Neuron (in vitro differentiated cells): ENCODE data around the gene HCAR1.
"Not testable (repeated sequence)": the region's sequence is repeated elsewhere in the genome, so short reads cannot be mapped to it uniquely, and the experiment has no call there.

Experiments
- H2AFZ ChIP-seq: one replicate; pipeline ENCODE4 v1.6.1; 2013; ENCODE audit warnings: low read depth, mild to moderate bottlenecking, inconsistent platforms, low read length, moderate library complexity
- H3K27me3 ChIP-seq: one replicate; pipeline ENCODE4 v1.6.1; 2013; ENCODE audit warnings: low read length; ENCODE audit not compliant: insufficient read depth
- H3K36me3 ChIP-seq: one replicate; pipeline ENCODE4 v1.6.1; 2013; ENCODE audit warnings: low read length; ENCODE audit not compliant: insufficient read depth
- H3K4me1 ChIP-seq: one replicate; pipeline ENCODE4 v1.6.1; 2013; ENCODE audit warnings: low read length; ENCODE audit not compliant: insufficient read depth
- H3K4me3 ChIP-seq: 2 replicates; pipeline ENCODE4 v1.5.1; 2013; ENCODE audit warnings: mild to moderate bottlenecking, low read length, moderate library complexity
- H3K9me3 ChIP-seq: one replicate; pipeline ENCODE4 v1.6.1; 2013; ENCODE audit warnings: low read length

Gene HCAR1

DNA sequence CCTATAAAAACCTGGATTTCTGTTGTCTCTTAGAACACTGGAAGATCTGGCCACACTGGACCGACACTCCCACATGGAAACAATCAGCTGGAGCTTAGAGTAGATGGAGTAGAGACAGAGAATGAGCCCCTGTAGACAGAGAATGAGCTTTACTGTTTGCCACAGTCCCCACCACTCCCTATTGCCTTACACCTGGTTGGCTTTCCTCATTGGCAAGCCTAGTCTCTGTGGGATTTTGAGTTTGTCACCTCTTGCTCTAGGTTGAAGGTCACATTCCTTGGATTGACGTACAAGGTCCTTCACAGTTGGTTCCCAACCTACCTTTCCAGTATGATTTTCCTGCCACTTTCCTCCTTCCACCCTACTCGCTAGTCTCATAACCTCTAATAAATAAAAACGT lies 2.0 kb upstream of the HCAR1 start:
- Histone ChIP-seq H3K4me3 (no peak overlapping the region), H3K27me3 (no peaks in the 10 kb centered on the region), H3K9me3 (no peaks in the 10 kb centered on the region), H3K36me3 (no peaks in the 10 kb centered on the region), H3K4me1 (no peaks in the 10 kb centered on the region), H2AFZ (no peak overlapping the region)

DNA sequence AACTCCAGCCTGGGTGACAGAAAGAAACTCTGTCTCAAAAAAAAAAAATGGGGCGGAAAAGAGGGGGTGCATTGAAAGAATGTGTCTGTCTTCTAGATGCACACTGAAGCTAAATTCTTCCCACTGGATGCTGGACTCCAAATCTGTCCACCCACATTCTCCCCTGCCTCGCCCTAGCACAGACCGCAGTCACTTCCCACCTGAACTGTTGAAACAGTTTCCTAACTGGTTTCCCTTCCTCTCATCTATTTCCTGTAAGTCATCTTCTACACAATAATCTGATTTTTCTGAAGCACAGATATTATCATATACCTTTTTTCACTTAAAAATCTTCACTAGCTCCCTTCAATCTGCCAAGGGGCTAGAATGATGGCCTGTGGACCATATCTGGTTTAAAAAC lies 1.5 kb upstream of the HCAR1 start:
- no peaks in the 10 kb centered on the region for H3K27me3 ChIP-seq
- H3K9me3 ChIP-seq: no peaks in the 10 kb centered on the region
- no peaks in the 10 kb centered on the region for H3K36me3 ChIP-seq
- H2AFZ ChIP-seq: no peak overlapping the region
- no peaks in the 10 kb centered on the region for H3K4me1 ChIP-seq
- H3K4me3 ChIP-seq: no peak overlapping the region

DNA sequence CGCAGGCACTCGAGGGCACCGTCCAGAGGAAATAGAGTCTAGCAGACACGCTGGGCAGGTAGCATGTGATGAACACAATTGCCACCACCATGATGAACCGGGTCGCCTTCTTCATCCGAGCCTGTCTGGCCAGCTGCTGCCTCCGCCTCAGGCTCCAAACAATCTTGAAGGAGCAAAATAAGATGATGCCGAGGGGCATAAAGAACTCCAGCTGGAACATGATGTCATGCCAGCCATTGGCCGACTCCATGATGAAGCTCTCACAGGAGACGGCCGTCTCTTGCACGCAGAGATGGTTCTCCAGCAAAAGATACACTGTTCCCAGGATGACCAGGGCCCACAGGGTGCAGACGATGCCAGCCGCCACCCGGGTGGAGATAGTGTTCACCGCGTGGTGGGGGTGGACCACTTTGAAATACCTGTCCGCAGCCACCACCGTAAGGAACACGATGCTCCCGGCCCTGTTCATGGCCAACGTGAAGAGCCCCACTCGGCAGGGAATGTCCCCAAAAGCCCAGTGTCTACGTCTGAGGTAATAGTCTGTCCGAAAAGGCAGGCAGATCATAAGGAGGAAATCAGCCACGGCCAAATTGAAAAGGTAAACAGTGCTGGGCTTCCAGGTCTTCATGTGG lies 945 bp downstream of the HCAR1 start:
- no peak overlapping the region for H3K4me3 ChIP-seq
- H2AFZ ChIP-seq: no peak overlapping the region
- no peaks in the 10 kb centered on the region for H3K4me1 ChIP-seq
- no peaks in the 10 kb centered on the region for H3K27me3 ChIP-seq
- no peaks in the 10 kb centered on the region for H3K9me3 ChIP-seq
- no peaks in the 10 kb centered on the region for H3K36me3 ChIP-seq

DNA sequence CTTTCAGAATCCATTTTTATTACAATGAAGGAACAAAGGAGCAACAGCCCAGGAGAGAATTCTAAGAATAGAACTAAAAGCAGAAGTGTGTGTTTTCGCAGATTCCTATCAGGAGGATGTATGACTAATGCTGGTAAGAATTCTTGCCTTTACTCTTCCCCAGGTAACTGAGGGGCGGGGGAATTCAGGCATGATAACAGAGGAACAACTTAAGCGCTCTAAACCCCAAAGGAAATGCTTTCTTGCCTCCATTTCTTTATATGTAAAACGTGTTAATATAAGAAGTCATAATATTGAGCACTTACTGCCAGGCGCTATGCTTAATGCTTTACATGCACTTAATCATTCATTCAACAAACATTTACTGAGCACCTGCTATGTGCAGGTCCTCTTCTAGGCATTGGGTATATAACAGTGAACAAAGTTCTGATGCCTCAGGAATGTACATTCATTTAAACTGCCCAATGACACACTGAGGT lies 4.5 kb downstream of the HCAR1 start:
- H3K27me3 ChIP-seq: no peaks in the 10 kb centered on the region
- no peaks in the 10 kb centered on the region for H3K9me3 ChIP-seq
- H2AFZ ChIP-seq: no peak overlapping the region
- H3K36me3 ChIP-seq: no peaks in the 10 kb centered on the region
- H3K4me3 ChIP-seq: no peak overlapping the region
- no peaks in the 10 kb centered on the region for H3K4me1 ChIP-seq

DNA sequence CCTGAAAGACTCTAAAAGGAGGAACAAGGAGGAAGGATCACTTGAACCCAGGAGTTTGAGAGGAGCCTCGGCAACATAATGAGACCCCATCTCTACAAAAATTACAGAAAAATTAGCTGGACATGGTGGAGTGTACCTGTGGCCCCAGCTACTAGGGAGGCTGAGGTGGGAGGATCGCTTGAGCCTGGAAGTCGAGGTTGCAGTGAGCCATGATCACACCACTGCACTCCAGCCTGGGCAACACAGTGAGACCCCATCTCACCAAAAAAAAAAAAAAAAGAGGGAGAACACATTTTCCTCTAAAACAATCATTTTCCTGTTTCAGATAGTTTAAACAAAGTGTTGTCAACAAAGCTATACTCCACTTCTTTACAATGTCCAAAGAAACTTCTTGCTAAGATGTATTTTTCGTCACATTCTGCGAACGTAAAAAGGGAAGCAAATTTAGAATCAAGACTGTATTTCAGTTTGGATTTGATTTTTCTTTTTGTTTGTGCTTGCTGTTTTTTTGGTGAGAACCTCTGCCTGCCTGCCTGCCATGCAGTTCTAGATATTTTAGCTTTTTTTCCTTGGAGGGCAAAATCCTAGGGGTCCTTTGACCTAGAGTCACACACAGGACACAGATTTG lies 5.1 kb downstream of the HCAR1 start:
- H3K9me3 ChIP-seq: no peaks in the 10 kb centered on the region
- H3K27me3 ChIP-seq: no peaks in the 10 kb centered on the region
- H2AFZ ChIP-seq: no peak overlapping the region
- H3K4me3 ChIP-seq: no peak overlapping the region
- no peaks in the 10 kb centered on the region for H3K4me1 ChIP-seq
- H3K36me3 ChIP-seq: no peaks in the 10 kb centered on the region

DNA sequence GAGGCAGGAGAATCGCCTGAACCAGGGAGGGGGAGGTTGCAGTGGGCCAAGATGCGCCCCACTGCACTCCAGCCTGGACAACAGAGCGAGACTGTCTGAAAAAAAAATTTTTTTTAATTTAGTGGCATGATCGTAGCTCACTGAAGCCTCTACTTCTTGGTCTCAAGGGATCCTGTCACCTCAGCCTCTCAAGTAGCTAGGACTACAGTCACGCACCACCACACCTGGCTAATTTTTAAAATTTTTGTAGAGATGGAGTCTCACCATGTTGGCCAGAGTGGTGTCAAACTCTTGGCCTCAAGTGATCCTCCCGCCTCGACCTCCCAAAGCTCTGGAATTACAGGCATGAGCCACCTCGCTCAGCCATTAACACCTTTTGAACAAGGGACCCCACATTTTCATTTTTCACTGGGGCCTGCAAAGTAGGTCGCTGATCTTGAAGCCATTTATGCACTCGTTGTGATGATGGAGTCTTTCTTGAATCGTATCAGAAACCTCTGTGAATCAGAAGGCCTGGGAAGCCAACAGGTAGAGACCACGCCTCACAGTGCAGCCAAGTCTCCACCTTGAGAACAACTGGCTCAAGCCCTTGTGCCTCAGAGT lies 5.9 kb downstream of the HCAR1 start:
- Histone ChIP-seq H3K36me3 (no peaks in the 10 kb centered on the region), H3K27me3 (no peaks in the 10 kb centered on the region), H3K4me3 (no peak overlapping the region), H3K9me3 (no peaks in the 10 kb centered on the region), H3K4me1 (no peaks in the 10 kb centered on the region), H2AFZ (no peak overlapping the region)

DNA sequence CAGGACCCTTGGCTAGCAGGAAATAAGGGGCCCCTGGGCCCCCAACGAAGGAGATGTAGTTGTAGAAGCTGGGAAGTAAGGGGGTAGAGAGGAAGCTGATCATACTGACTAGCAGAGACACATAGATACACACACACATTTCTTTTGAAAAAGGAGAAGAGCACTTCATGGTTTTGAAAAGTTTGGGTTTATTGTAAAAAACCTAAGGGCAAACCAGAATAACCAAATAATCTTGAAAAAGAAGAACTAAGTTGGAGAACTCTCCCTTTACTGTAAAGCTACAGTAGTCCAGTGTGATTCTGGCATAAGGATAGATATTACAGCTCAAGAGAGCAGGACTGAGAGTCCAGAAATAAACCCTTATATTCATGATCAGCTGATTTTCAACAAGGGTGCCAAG lies 8.3 kb downstream of the HCAR1 start:
- no peaks in the 10 kb centered on the region for H3K27me3 ChIP-seq
- H2AFZ ChIP-seq: no peak overlapping the region
- H3K9me3 ChIP-seq: no peaks in the 10 kb centered on the region
- H3K36me3 ChIP-seq: no peaks in the 10 kb centered on the region
- H3K4me3 ChIP-seq: no peak overlapping the region
- H3K4me1 ChIP-seq: no peaks in the 10 kb centered on the region

DNA sequence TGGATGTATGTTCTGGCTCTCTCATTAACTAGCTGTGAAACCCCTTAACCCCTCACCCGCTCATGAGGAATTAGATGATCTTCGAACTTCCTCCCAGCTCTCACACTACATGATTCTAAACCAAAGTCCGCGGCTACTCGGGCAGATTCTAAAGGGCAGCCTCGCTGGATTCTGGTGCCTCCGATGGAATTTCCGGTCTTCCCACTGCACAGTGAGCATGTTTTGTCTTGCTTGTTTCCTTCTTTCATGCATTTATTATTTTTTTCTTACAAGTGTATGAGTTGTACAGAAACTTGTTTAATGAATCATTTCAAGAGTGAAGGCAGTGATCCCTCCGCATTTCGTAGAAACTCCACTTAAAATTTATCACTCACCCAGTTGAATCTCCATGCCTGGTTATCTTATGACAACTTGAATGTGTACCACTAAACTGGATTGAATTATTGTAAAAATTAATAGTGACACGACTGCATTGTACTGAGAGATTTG lies 9.5 kb downstream of the HCAR1 start:
- H3K36me3 ChIP-seq: no peaks in the 10 kb centered on the region

DNA sequence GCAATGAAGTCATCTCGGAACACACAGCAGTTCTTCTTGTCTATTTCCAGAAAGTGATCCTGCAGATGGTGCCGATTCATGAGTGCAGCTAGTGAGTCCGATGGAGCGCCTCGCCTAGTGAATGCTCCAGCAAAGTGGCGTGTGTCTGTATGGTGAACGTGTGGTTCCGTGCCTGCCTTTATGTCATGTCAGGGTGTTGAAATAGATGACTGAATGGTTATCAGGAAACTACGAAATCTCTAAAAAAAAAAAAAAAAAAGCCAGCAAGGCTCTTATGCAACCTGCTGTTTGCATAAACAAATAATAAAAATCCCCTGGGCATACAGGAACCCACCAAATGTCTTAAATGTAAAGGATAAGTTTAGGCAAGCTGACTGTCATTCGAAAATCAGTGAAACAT lies 14.0 kb downstream of the HCAR1 start, which contains the start of gene HCAR3:
HCAR3 (minus strand) TSS at position 154 of the 400 bp plus-strand sequence; CDS start at position 80, 74 bp downstream.
- H2AFZ ChIP-seq, H3K36me3 ChIP-seq, H3K9me3 ChIP-seq, H3K4me3 ChIP-seq, H3K4me1 ChIP-seq, H3K27me3 ChIP-seq: not testable (repeated sequence)

More for the DNA sequence above, 9.5 kb downstream of the HCAR1 start:
- Histone ChIP-seq H3K4me3 (no peak overlapping the region), H3K4me1 (no peaks in the 10 kb centered on the region), H2AFZ (no peak overlapping the region), H3K27me3 (no peaks in the 10 kb centered on the region), H3K9me3 (peaks cover under 1% of the 10 kb centered on the region)

DNA sequence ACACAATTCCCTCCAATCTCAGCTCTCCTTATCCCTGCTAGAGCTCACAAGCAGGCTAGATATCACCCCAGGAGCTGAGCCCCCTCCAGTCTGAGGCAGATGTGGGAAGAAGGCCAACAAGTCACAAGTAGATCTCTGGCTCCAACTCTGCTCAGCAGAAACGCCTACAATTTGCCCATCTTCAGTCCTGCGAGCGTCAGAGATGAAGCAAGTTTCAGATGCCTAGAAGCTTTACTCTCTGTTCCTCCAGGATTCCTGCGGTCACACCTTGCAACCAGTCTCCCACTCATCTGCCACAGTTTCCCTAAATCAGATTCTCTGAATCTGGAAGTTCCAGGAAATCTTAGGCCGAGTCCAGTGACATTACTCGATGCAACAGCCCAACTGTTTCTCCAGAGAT lies 15.4 kb downstream of the HCAR1 start:
- not testable (repeated sequence) for H3K36me3 ChIP-seq, H3K4me3 ChIP-seq, H3K9me3 ChIP-seq, H3K27me3 ChIP-seq, H3K4me1 ChIP-seq, H2AFZ ChIP-seq

DNA sequence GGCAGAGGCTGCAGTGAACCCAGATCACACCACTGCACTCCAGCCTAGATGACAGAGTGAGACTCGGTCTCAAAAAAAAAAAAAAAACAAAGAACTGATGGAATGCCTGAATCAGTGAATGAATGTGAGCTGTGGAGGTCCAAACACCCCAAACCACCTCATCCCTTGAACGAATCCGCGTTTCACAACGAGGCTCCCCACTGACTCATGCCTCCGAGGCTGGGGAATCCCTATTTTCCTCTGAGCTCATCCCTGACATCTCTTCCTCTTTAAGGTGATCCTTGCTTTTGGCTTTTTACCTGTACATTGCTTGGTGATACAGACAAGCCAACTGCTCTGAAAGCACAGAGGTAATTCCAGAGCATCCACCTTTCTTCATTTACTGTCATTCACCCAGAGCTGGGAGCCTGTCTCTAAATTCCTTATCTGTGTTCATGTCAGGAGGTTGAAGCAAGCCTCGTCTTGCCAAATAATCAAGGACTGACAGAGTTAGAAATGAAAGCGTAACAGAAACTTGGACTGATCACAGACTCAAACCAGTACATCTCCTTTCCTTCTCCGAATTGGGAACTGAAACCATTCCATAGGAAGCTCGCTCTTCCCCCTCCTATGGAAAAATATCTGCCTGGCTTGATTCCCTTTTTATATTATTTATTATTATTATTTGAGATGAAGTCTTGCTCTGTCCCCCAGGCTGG lies 17.0 kb downstream of the HCAR1 start:
- H3K9me3 ChIP-seq, H3K36me3 ChIP-seq, H3K4me3 ChIP-seq, H2AFZ ChIP-seq, H3K27me3 ChIP-seq, H3K4me1 ChIP-seq: not testable (repeated sequence)

DNA sequence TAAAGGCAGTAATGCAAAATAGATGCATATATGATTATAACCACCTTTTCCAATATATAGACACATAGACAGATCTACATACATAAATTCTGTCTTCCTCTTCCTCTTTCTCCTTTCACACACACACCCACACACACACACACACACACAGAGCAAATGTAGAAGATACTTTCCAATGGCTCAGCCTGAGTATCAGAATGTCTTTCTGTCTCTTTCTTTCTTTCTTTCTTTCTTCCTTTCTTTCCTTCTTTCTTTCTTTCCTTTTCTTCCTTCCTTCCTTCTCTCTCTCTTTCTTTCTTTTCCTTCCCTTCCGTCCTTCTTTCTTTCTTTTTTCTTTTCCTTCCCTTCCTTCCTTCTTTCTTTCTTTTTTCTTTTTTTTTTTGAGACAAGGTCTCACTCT lies 19.4 kb downstream of the HCAR1 start:
- not testable (repeated sequence) for H3K27me3 ChIP-seq, H3K4me3 ChIP-seq, H3K36me3 ChIP-seq, H3K9me3 ChIP-seq, H3K4me1 ChIP-seq, H2AFZ ChIP-seq

DNA sequence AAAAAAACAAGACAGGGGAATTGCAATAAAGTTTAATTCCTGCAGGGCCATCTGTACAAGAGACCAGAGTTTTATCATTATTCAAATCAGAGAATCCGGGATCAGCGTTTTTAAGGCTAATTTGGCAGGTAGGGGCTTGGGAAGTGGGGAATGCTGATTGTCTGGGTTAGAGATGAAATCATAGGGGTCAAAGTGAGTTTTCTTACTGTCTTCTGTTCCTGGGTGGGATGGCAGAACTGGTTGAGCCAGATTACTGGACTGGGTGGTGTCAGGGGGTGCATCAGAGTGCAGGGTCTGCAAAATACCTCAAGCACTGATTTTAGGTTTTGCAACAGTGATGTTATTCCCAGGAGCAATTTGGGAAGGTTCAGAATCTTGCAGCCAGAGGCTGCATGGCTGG lies 20.3 kb downstream of the HCAR1 start:
- H3K4me3 ChIP-seq, H3K27me3 ChIP-seq, H3K4me1 ChIP-seq, H2AFZ ChIP-seq, H3K9me3 ChIP-seq, H3K36me3 ChIP-seq: not testable (repeated sequence)
